ENCODE data around the gene SEC61A2. TPM values are rescaled to one million over a fixed set of nuclear protein-coding genes. Genes with fewer than 3 reads are reported as not detected.

Gene SEC61A2
- total and polyA plus RNA-seq, 2 experiments from 2014 or later: 8.7 to 17.6 TPM

DNA sequence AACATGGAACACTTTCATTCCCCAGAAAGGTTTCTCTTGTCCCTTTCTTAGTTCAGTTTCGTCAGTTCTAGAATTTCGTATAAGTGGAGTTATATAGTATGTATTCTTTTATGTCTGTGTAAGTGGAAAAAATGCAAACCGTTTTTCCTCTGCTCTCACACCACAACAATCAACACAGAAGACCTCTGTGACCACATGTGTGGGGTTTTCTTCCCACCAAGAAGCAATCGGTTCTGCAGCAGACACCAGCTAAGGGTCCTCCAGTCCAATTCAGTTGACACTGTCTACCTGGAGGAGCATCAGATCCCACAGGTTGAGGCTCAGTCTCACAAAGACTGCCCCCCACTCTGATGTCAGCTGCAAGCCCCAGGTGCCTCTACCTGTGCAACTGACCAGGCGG, 72.7 kb downstream of the SEC61A2 start (continued):
- TF ChIP-seq ZNF331 (CRISPR knock-in tag; IDR thresholded peaks at IDR 0.05; ENCODE audit: low read depth) (no peak), JUNB (IDR thresholded peaks at IDR 0.05; ENCODE audit: unreplicated experiment) (no peak), ZNF114 (CRISPR knock-in tag; IDR thresholded peaks at IDR 0.05) (no peak), EZH2phosphoT487 (IDR thresholded peaks at IDR 0.05; ENCODE audit: unreplicated experiment) (no peak), POLR2AphosphoS5 (IDR thresholded peaks at IDR 0.05; ENCODE audit: low read depth) (no peak)
- TF ChIP-seq, protein P1, sequence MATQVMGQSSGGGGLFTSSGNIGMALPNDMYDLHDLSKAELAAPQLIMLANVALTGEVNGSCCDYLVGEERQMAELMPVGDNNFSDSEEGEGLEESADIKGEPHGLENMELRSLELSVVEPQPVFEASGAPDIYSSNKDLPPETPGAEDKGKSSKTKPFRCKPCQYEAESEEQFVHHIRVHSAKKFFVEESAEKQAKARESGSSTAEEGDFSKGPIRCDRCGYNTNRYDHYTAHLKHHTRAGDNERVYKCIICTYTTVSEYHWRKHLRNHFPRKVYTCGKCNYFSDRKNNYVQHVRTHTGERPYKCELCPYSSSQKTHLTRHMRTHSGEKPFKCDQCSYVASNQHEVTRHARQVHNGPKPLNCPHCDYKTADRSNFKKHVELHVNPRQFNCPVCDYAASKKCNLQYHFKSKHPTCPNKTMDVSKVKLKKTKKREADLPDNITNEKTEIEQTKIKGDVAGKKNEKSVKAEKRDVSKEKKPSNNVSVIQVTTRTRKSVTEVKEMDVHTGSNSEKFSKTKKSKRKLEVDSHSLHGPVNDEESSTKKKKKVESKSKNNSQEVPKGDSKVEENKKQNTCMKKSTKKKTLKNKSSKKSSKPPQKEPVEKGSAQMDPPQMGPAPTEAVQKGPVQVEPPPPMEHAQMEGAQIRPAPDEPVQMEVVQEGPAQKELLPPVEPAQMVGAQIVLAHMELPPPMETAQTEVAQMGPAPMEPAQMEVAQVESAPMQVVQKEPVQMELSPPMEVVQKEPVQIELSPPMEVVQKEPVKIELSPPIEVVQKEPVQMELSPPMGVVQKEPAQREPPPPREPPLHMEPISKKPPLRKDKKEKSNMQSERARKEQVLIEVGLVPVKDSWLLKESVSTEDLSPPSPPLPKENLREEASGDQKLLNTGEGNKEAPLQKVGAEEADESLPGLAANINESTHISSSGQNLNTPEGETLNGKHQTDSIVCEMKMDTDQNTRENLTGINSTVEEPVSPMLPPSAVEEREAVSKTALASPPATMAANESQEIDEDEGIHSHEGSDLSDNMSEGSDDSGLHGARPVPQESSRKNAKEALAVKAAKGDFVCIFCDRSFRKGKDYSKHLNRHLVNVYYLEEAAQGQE (IDR thresholded peaks at IDR 0.05; ENCODE audit: unreplicated experiment): no peak
- TF ChIP-seq, protein P2, sequence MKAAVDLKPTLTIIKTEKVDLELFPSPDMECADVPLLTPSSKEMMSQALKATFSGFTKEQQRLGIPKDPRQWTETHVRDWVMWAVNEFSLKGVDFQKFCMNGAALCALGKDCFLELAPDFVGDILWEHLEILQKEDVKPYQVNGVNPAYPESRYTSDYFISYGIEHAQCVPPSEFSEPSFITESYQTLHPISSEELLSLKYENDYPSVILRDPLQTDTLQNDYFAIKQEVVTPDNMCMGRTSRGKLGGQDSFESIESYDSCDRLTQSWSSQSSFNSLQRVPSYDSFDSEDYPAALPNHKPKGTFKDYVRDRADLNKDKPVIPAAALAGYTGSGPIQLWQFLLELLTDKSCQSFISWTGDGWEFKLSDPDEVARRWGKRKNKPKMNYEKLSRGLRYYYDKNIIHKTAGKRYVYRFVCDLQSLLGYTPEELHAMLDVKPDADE (IDR thresholded peaks at IDR 0.05): no peak

- H2AFZ ChIP-seq: no peak overlapping the region
- Mint-ChIP-seq H3K27me3 (ENCODE audit: insufficient read depth, low read depth, poor library complexity) (peaks cover 1% of the 10 kb centered on the region), H3K36me3 (ENCODE audit: low read depth) (peaks cover 81% of the 10 kb centered on the region), H3K27ac (no peak overlapping the region), H3K9me3 (no peaks in the 10 kb centered on the region), H3K4me3 (no peak overlapping the region), H3K4me1 (no peaks in the 10 kb centered on the region)
- H3K9me2 ChIP-seq (ENCODE audit: insufficient read depth): no peaks in the 10 kb centered on the region
- H3K27ac ChIP-seq (ENCODE audit: low read depth): no peak overlapping the region
- no peak for ATAC-seq
- H3K4me1 ChIP-seq (ENCODE audit: insufficient read depth): no peaks in the 10 kb centered on the region
- no peak for DNase-seq (ENCODE audit: low spot score)
- H3K4me3 ChIP-seq: no peak overlapping the region
- H4K20me1 ChIP-seq (replicated peaks; ENCODE audit: insufficient read depth): peaks cover 40% of the 10 kb centered on the region
- H3K4me2 ChIP-seq: no peak overlapping the region
- H3K27me3 ChIP-seq (ENCODE audit: insufficient read depth): no peaks in the 10 kb centered on the region
- no peaks in the 10 kb centered on the region for H3F3A ChIP-seq (replicated peaks; ENCODE audit: low read depth)
- peaks cover 95% of the 10 kb centered on the region for H3K79me2 ChIP-seq (replicated peaks; ENCODE audit: insufficient read depth)
- H3K36me3 ChIP-seq (ENCODE audit: insufficient read depth): peaks cover 56% of the 10 kb centered on the region
- TF ChIP-seq EZH2 (IDR thresholded peaks at IDR 0.05; ENCODE audit: low read depth, unreplicated experiment): no peak
- no peak for TF ChIP-seq NANOG (IDR thresholded peaks at IDR 0.05; ENCODE audit: borderline replicate concordance)
- TF ChIP-seq ZNF462 (CRISPR knock-in tag; IDR thresholded peaks at IDR 0.05): no peak
- no peak for TF ChIP-seq CTCF (conservative IDR thresholded peaks at IDR 0.05; ENCODE audit: low read depth in 2 of 2)
- no peak for TF ChIP-seq CREB1 (CRISPR knock-in tag; IDR thresholded peaks at IDR 0.05; ENCODE audit: low read depth)
- no peak for TF ChIP-seq POLR2AphosphoS5 (IDR thresholded peaks at IDR 0.05; ENCODE audit: low read depth)
- no peak for TF ChIP-seq ZNF331 (CRISPR knock-in tag; IDR thresholded peaks at IDR 0.05; ENCODE audit: low read depth)
- TF ChIP-seq, protein P2 (IDR thresholded peaks at IDR 0.05): no peak
These were observed 75.6 kb downstream of the SEC61A2 start for GRCh38 chr10:12205082-12205481.

Measured in GM23338 (cell line).